ENCODE measurements around the gene GRK4.

The GRK4 gene

DNA sequence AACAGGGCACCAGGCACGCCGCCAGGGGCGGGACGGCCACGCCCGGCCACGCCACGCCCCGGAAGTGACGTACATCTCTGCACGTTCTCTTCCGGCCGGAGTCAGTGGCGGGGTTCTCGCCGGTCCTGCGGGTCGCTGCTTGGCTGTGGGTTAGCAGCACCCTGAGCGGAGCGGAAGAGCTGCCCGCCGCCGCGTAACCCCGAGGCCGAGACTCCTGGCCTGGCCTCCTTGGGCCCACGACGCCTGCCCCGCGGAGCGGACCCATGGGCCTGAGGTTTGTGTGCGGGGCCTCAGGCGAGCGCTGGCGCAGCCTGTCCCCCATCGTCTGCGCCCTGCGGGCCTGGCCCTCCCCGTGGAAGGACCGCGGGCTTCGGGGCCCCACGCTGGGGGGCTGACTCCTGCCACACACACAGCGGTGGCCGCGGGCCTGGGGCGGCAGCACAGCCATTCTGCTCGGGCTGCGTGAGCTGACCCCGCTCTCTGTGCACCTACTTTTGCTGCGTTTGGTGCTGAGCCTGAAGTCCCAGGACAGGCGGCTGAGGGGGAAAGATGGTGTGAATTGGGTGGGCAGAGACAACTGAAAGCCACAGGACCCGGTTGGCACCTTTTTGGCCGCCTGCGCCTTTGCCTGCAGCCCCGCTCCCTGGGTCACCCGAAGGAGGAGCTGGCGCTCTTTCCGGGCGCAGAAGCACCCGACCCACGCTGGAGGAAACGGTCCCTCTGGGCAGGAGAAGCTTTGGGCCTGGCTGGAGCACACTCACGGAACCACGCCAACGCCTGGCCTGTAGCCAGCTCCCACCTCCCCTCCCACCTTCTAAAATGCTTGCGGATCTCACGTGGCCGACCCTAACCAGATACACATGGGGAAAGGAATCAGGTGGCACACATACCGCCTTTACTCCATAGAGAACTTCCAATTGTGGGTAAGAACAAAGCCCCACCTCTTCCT, 28.3 kb upstream of the GRK4 start:
- Histone ChIP-seq H3K4me3 (ENCODE audit: low read length in 2 of 2) (peak overlapping the region; percentile 96 to 98), H2BK5ac (ENCODE audit: low read length) (peak overlapping the region; percentile 32), H3K9me3 (replicated peaks in 1 of 2; ENCODE audit: control insufficient read depth in 2 of 2, insufficient read depth in 1 of 2, low read depth in 1 of 2, low read length in 2 of 2) (no peaks in the 10 kb centered on the region), H3K27me3 (ENCODE audit: control insufficient read depth in 3 of 3, insufficient read depth in 3 of 3, low read depth in 1 of 3, low read length in 3 of 3) (no peaks in the 10 kb centered on the region), H2BK12ac (ENCODE audit: low read length) (peak overlapping the region; percentile 26), H3K36me3 (replicated peaks in 1 of 2; ENCODE audit: control insufficient read depth in 2 of 2, insufficient read depth in 2 of 2, low read length in 2 of 2) (peaks cover 41 to 73% of the 10 kb centered on the region in 2 donors), H2AFZ (ENCODE audit: low read length) (peak overlapping the region; percentile 94), H3K18ac (ENCODE audit: low read length) (peak overlapping the region; percentile 91), H3K23ac (ENCODE audit: low read depth, low read length, poor library complexity) (peak overlapping the region; percentile 58), H4K91ac (ENCODE audit: low read depth, low read length, poor library complexity) (no peak overlapping the region), H3K79me1 (ENCODE audit: low read depth, low read length) (peaks cover 18% of the 10 kb centered on the region), H3K4me1 (ENCODE audit: control insufficient read depth in 2 of 2, insufficient read depth in 1 of 2, low read depth in 1 of 2, low read length in 2 of 2) (peaks cover 6 to 8% of the 10 kb centered on the region in 2 donors), H2AK5ac (ENCODE audit: low read depth, low read length) (peak overlapping the region; percentile 41), H3K14ac (ENCODE audit: low read length) (peak overlapping the region; percentile 90), H3K4me2 (ENCODE audit: insufficient read depth, low read length, poor library complexity, severe bottlenecking) (peak overlapping the region; percentile 88), H3K27ac (replicated peaks; ENCODE audit: low read length) (no peak overlapping the region), H2BK15ac (ENCODE audit: low read length) (no peak overlapping the region), H3K4ac (ENCODE audit: low read length) (peak overlapping the region; percentile 13), H3K9ac (ENCODE audit: low read depth, low read length, poor library complexity) (peak overlapping the region; percentile 90), H2BK120ac (ENCODE audit: low read depth, low read length) (no peak overlapping the region), H4K8ac (ENCODE audit: low read depth, low read length) (no peak overlapping the region)
- no CpG with 5 or more reads among the region's 70 CpGs for WGBS, 2 donors (ENCODE audit: extremely low coverage in 2 of 2, insufficient read length in 2 of 2, insufficient replicate concordance in 1 of 2)
- peak; percentile 89 for DNase-seq (ENCODE audit: low spot score)

DNA sequence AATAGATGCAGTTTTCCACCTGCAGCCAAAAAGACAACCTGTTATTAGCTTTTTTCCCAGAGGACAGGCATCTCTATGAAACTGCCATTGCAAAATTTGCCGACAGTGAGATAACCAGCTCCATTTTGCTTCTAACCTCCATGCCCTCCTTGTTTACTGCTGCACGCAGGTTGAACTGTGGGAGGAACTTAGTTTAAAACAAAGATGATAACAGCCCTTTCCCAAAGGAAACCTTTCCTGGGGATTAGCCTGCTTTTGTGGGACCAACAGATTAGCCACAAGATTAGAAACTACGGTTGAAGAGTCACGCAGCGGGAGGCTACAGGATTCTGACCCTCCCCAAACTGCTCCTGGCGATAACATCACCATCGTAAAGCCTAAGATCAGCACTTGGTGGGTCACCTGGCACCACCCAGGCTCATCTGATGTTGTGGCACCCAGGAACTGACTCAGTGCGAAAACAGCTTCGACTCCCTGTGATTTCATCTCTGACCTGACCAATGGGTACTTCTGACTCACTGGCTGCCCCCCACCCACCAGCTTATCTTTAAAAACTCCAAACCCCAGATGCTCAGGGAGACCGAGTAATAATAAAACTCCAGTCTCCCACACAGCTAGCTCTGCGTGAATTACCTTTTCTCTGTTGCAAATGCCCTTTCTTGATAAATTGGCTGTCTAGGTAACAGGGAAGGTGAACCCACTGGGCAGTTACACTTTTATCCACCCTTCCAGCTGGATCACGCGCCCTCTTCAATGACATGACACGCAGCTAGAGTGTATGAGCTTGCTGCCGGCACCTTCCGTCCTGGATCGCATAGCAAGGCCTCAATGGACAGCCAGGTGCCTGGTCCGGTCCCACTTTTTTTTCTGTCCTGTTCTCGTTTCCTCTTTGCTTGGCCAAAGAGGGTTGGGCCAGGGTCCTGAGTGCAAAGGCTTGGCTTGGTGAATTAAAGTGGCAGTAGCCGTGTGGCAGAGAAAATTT, 27.3 kb upstream of the GRK4 start:
- DNase-seq (ENCODE audit: low spot score), result no peak
- Histone ChIP-seq H3K79me1 (ENCODE audit: low read depth, low read length) (peaks cover 20% of the 10 kb centered on the region), H3K9ac (ENCODE audit: low read depth, low read length, poor library complexity) (no peak overlapping the region)

DNA sequence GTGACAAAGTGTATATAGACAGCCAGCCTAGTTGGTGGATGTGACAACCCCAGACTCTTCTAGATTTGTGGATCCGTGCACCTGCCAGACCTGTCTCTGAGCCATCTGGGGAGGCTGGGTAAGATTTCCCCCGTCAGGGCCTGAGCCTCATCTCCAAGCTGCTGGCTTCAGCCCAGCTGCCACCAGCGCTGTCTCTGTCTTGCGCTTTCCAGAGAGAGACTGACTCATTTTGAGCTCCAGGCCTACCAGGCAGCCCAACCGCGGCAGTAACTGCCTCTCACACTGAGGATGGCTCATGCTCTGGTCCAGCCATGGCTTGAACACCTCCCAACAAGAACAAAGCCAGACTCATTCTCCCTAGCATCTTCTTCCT, 26.6 kb upstream of the GRK4 start:
- Histone ChIP-seq H3K18ac (ENCODE audit: low read length) (no peak overlapping the region), H4K8ac (ENCODE audit: low read depth, low read length) (no peak overlapping the region), H3K79me1 (ENCODE audit: low read depth, low read length) (peaks cover 22% of the 10 kb centered on the region), H3K4me1 (ENCODE audit: control insufficient read depth in 2 of 2, insufficient read depth in 1 of 2, low read depth in 1 of 2, low read length in 2 of 2) (peaks cover 6 to 8% of the 10 kb centered on the region in 2 donors), H3K9ac (ENCODE audit: low read depth, low read length, poor library complexity) (no peak overlapping the region), H3K9me3 (replicated peaks in 1 of 2; ENCODE audit: control insufficient read depth in 2 of 2, insufficient read depth in 1 of 2, low read depth in 1 of 2, low read length in 2 of 2) (no peaks in the 10 kb centered on the region), H3K23ac (ENCODE audit: low read depth, low read length, poor library complexity) (no peak overlapping the region), H2BK12ac (ENCODE audit: low read length) (no peak overlapping the region), H2BK15ac (ENCODE audit: low read length) (no peak overlapping the region), H3K36me3 (replicated peaks in 1 of 2; ENCODE audit: control insufficient read depth in 2 of 2, insufficient read depth in 2 of 2, low read length in 2 of 2) (peaks cover 46 to 73% of the 10 kb centered on the region in 2 donors), H4K91ac (ENCODE audit: low read depth, low read length, poor library complexity) (no peak overlapping the region), H3K4ac (ENCODE audit: low read length) (no peak overlapping the region), H3K4me2 (ENCODE audit: insufficient read depth, low read length, poor library complexity, severe bottlenecking) (no peak overlapping the region), H2BK120ac (ENCODE audit: low read depth, low read length) (no peak overlapping the region), H2AFZ (ENCODE audit: low read length) (no peak overlapping the region), H3K27ac (replicated peaks; ENCODE audit: low read length) (no peak overlapping the region), H2AK5ac (ENCODE audit: low read depth, low read length) (no peak overlapping the region), H2BK5ac (ENCODE audit: low read length) (no peak overlapping the region), H3K14ac (ENCODE audit: low read length) (no peak overlapping the region), H3K27me3 (ENCODE audit: control insufficient read depth in 3 of 3, insufficient read depth in 3 of 3, low read depth in 1 of 3, low read length in 3 of 3) (no peaks in the 10 kb centered on the region), H3K4me3 (ENCODE audit: low read length in 2 of 2) (peak overlapping the region in 1 of 2 donors; percentile 22)
- WGBS, 2 donors (ENCODE audit: extremely low coverage in 2 of 2, insufficient read length in 2 of 2, insufficient replicate concordance in 1 of 2), result no CpG with 5 or more reads among the region's 6 CpGs
- no peak for DNase-seq (ENCODE audit: low spot score)

More for the DNA sequence above, 27.3 kb upstream of the GRK4 start:
- H3K36me3 ChIP-seq (replicated peaks in 1 of 2; ENCODE audit: control insufficient read depth in 2 of 2, insufficient read depth in 2 of 2, low read length in 2 of 2), result peaks cover 46 to 73% of the 10 kb centered on the region in 2 donors
- no peak overlapping the region for H3K4ac ChIP-seq (ENCODE audit: low read length)
- H3K4me3 ChIP-seq (ENCODE audit: low read length in 2 of 2), result peak overlapping the region; percentile 96 to 98
- no CpG with 5 or more reads among the region's 20 CpGs for WGBS, 2 donors (ENCODE audit: extremely low coverage in 2 of 2, insufficient read length in 2 of 2, insufficient replicate concordance in 1 of 2)
- H4K8ac ChIP-seq (ENCODE audit: low read depth, low read length), result no peak overlapping the region
- H2BK15ac ChIP-seq (ENCODE audit: low read length), result no peak overlapping the region
- H3K27me3 ChIP-seq (ENCODE audit: control insufficient read depth in 3 of 3, insufficient read depth in 3 of 3, low read depth in 1 of 3, low read length in 3 of 3), result no peaks in the 10 kb centered on the region
- no peak overlapping the region for H3K27ac ChIP-seq (replicated peaks; ENCODE audit: low read length)
- no peak overlapping the region for H3K14ac ChIP-seq (ENCODE audit: low read length)
- H3K4me2 ChIP-seq (ENCODE audit: insufficient read depth, low read length, poor library complexity, severe bottlenecking), result peak overlapping the region; percentile 88
- H2BK120ac ChIP-seq (ENCODE audit: low read depth, low read length), result no peak overlapping the region
- H3K18ac ChIP-seq (ENCODE audit: low read length), result no peak overlapping the region
- H2AK5ac ChIP-seq (ENCODE audit: low read depth, low read length), result no peak overlapping the region
- no peak overlapping the region for H2AFZ ChIP-seq (ENCODE audit: low read length)
- no peak overlapping the region for H4K91ac ChIP-seq (ENCODE audit: low read depth, low read length, poor library complexity)
- H3K9me3 ChIP-seq (replicated peaks in 1 of 2; ENCODE audit: control insufficient read depth in 2 of 2, insufficient read depth in 1 of 2, low read depth in 1 of 2, low read length in 2 of 2), result no peaks in the 10 kb centered on the region
- peaks cover 6 to 8% of the 10 kb centered on the region in 2 donors for H3K4me1 ChIP-seq (ENCODE audit: control insufficient read depth in 2 of 2, insufficient read depth in 1 of 2, low read depth in 1 of 2, low read length in 2 of 2)
- H3K23ac ChIP-seq (ENCODE audit: low read depth, low read length, poor library complexity), result no peak overlapping the region
- H2BK5ac ChIP-seq (ENCODE audit: low read length), result no peak overlapping the region
- no peak overlapping the region for H2BK12ac ChIP-seq (ENCODE audit: low read length)
